Gastrocnemius medialis (tissue), 4 donors: ENCODE results near the gene TSSK6.

Experiments
- CTCF ChIP-seq, 5 experiments: fragments of 450-650 bp in 3 of 5; fragments of 200-600 bp in 2 of 5; sonication (generic) in 2 of 5; IDR thresholded peaks in 4 of 5; conservative IDR thresholded peaks in 1 of 5; 1 replicate in 4 of 5; 2 replicates in 1 of 5; pipeline ENCODE4 v1.5.1; 2016 to 2019; ENCODE audit warnings: antibody characterized with exemption in 5 of 5, mild to moderate bottlenecking in 3 of 5, moderate library complexity in 3 of 5
- POLR2A ChIP-seq, 2 donors: fragments of 450-650 bp; IDR thresholded peaks; one replicate each; pipeline ENCODE4 v1.6.1; 2017; ENCODE audit warnings: antibody characterized with exemption in 2 of 2, mild to moderate bottlenecking in 2 of 2, moderate library complexity in 2 of 2

GRCh38 chr19:19502281-19502680 is 13.1 kb downstream of the TSSK6 start:
- no peak for TF ChIP-seq CTCF (IDR thresholded peaks at IDR 0.05 in 4 of 5, conservative IDR thresholded peaks at IDR 0.05 in 1 of 5)
- no peak for TF ChIP-seq POLR2A (IDR thresholded peaks at IDR 0.05)
